HG03378 (cell line): Measurements from ENCODE around the gene TLR8.
"Not testable (repeated sequence)": the region's sequence is repeated elsewhere in the genome, so short reads cannot be mapped to it uniquely, and the experiment has no call there.

Source experiments
- ATAC-seq: cut with Tn5 transposase; IDR thresholded peaks from one replicate; pipeline ENCODE4 v1.9.1; 2021; ENCODE audit warnings: mild to moderate bottlenecking, moderate library complexity; ENCODE audit not compliant: unreplicated experiment

TLR8 gene

DNA sequence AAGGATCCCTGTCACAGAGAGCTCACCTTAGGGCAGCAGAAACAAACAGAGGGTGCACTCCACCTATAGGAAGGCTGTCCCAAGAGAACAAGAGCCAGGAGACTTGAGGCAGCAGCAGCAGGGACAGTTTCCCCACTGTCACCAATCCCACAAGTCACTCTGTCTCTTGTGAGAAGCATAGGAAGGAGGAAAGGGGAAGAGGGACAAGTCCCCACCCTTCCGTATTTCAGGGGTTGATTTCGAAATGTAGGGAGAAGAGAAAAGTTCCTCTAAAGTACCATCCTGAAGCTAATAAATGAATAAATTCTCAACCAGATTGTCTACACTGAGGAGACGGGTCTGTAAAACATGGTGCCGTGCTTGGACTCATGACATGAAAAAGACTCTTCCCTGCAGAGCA, 9.5 kb upstream of the TLR8 start:
- ATAC-seq = no peak

- ATAC-seq = no peak
Measured at GRCh38 chrX:12898073-12898472, 8.3 kb upstream of the TLR8 start.

GRCh38 chrX:12899506-12899905, 6.9 kb upstream of the TLR8 start:
- ATAC-seq = no peak

GRCh38 chrX:12901486-12901885, 4.9 kb upstream of the TLR8 start:
- ATAC-seq = peak; percentile 67

- ATAC-seq = no peak
Measured at GRCh38 chrX:12903646-12904045, 2.8 kb upstream of the TLR8 start.

DNA sequence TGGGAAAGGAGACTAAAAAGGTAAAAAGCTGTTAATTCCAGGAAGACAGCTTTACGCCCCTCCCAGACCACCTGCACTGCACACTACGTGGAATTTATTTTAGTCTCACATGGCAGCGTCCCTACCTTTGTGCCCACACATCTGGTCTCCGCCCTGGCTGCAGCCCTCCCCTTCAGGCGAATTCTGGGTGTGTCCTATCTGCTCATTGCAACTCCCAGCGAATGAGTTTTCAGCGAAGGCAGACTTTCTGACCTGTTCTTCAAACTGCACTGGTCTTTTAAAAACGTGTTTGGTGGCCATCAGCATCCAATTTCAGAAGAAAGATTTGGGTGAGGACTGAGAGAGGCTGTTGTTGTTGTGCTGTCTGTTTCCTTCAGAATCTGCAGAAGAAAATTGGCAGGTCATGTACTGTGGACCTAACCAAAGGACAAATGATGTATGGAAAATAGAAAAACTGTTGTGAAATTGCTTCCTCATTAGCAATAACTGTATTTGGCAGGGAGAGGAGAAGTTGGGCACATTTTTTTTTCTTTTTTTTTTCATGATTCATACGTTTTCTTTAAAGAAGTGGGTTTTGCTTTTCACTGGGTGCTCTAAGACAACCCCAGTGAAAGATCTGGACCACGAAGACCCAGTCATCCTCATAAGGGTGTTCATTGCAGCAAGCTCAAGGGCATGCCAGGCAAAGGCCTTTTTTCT, 4.2 kb downstream of the TLR8 start:
- ATAC-seq = no peak

GRCh38 chrX:12911122-12911470, 4.7 kb downstream of the TLR8 start:
- no peak for ATAC-seq

DNA sequence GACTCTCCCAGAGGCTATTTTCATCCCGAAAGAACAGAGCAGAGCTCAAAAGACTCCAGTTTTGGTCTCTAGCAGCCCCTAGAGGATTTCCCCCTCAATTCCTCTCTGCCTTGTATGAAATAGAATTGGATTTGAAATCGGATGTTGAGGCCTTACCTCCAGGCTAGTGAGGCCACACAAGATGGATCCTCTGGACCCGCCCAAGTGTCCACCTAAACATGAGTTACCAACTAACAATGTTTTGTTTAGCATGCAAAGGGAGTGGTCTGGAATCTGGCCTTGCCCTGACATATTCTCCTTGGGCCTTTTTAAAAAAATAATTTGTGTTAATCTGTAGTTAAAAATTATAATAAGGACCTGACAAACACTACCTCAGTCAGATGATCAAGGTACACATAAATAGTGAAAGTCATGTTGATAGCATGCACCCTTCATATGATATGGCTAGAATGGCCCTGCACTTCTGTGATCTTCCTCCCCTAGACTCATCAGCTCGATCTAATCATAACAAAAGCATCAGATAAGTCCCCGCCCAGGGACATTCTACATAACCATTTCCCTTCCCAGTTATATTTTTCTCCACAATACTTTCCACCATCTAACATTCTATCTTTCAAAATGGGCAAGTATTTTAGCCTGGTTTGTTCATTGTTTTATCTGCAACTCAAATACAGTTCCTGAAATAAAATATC, 6.5 kb downstream of the TLR8 start:
- ATAC-seq = no peak

GRCh38 chrX:12917753-12918152, 11.3 kb downstream of the TLR8 start:
- ATAC-seq = no peak

DNA sequence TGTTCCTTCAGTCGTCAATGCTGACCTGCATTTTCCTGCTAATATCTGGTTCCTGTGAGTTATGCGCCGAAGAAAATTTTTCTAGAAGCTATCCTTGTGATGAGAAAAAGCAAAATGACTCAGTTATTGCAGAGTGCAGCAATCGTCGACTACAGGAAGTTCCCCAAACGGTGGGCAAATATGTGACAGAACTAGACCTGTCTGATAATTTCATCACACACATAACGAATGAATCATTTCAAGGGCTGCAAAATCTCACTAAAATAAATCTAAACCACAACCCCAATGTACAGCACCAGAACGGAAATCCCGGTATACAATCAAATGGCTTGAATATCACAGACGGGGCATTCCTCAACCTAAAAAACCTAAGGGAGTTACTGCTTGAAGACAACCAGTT, 12.6 kb downstream of the TLR8 start:
- no peak for ATAC-seq

DNA sequence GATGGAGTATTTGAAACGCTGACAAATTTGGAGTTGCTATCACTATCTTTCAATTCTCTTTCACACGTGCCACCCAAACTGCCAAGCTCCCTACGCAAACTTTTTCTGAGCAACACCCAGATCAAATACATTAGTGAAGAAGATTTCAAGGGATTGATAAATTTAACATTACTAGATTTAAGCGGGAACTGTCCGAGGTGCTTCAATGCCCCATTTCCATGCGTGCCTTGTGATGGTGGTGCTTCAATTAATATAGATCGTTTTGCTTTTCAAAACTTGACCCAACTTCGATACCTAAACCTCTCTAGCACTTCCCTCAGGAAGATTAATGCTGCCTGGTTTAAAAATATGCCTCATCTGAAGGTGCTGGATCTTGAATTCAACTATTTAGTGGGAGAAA, 13.2 kb downstream of the TLR8 start:
- no peak for ATAC-seq

DNA sequence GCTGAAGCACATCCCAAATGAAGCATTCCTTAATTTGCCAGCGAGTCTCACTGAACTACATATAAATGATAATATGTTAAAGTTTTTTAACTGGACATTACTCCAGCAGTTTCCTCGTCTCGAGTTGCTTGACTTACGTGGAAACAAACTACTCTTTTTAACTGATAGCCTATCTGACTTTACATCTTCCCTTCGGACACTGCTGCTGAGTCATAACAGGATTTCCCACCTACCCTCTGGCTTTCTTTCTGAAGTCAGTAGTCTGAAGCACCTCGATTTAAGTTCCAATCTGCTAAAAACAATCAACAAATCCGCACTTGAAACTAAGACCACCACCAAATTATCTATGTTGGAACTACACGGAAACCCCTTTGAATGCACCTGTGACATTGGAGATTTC, 14.6 kb downstream of the TLR8 start:
- ATAC-seq = no peak

DNA sequence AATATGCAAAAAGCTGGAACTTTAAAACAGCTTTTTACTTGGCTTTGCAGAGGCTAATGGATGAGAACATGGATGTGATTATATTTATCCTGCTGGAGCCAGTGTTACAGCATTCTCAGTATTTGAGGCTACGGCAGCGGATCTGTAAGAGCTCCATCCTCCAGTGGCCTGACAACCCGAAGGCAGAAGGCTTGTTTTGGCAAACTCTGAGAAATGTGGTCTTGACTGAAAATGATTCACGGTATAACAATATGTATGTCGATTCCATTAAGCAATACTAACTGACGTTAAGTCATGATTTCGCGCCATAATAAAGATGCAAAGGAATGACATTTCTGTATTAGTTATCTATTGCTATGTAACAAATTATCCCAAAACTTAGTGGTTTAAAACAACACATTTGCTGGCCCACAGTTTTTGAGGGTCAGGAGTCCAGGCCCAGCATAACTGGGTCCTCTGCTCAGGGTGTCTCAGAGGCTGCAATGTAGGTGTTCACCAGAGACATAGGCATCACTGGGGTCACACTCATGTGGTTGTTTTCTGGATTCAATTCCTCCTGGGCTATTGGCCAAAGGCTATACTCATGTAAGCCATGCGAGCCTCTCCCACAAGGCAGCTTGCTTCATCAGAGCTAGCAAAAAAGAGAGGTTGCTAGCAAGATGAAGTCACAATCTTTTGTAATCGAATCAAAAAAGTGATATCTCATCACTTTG, 15.6 kb downstream of the TLR8 start:
- ATAC-seq = no peak

- no peak for ATAC-seq
Measured at GRCh38 chrX:12922599-12922919, 16.1 kb downstream of the TLR8 start.

- ATAC-seq = no peak
Measured at GRCh38 chrX:12929701-12930100, 23.3 kb downstream of the TLR8 start.

DNA sequence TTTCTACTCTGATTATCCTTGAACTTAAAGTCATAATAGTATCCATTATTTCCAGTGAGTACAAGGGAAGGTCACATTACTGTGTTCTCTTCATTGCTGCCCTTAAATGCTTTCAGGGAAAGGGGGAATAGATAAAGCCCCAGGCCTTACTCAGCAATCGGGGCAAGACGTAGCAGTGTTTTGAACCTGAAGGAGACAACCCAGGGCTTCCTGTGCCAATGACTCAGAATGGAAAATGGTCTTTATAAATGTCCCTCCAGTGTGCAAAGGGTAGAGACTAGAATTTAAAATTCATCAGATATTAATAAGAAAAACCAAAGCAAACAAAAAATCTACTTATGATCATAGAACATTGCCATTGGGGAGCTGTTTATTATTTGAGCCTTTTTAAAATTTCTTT, 23.7 kb downstream of the TLR8 start:
- ATAC-seq = no peak

DNA sequence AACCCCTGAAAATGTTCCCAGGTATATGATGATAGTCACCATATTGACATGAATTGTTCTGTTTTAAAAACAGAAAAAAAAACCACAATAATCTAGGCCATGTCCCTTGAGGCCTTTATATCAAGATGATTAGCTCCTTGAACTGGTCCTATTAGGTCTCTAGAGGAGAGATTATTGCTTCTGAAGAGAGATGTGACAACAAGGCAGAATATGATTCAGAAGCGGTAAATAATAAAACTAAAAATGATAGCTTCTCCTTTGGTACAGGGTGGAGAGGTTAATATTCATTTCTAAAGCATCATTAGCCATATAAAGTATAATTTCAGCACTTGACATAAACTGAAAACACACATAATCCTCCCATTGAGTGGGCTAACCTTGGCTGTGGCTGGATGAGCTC, 25.8 kb downstream of the TLR8 start:
- no peak for ATAC-seq

GRCh38 chrX:12934850-12935249, 28.4 kb downstream of the TLR8 start:
- no peak for ATAC-seq

GRCh38 chrX:12936947-12937346, 30.5 kb downstream of the TLR8 start:
- no peak for ATAC-seq

- not testable (repeated sequence) for ATAC-seq
Measured at GRCh38 chrX:12940471-12940870, 34.1 kb downstream of the TLR8 start.

DNA sequence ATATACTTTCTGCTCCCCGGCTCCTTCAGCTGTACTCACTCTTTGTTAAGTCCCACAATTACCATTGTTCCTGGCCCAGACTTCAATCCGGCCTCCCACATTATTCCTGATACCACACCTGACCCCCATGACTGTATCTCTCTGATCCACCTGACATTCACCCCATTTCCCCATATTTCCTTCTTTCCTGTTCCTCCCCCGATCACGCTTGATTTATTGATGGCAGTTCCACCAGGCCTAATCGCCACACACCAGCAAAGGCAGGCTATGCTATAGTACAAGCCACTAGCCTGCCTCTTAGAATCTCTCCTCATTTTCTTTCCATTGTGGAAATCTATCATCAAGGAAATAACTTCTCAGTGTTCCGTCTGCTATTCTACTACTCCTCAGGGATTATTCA, 37.2 kb downstream of the TLR8 start:
- ATAC-seq = not testable (repeated sequence)

GRCh38 chrX:12944452-12944851, 38.0 kb downstream of the TLR8 start:
- ATAC-seq = not testable (repeated sequence)
